Endothelial cell of umbilical vein (primary cell): ENCODE data around the gene GTF2A2. TPM values are rescaled to one million over a fixed set of nuclear protein-coding genes. Genes with fewer than 3 reads are reported as not detected.

Experiments
- BruUV-seq: library from RNA; stranded (reverse); fragments of 400-500 nt; replicated peaks from 2 replicates; lab custom pipeline; 2021; lab: Mats Ljungman, UMichigan
- CTCF ChIA-PET: fragments of 300-600, 350-600 bp; sonication (Branson Sonifier 250); formaldehyde crosslinking; loops from one replicate; lab custom pipeline; 2021; ENCODE audit warnings: antibody characterized with exemption, inconsistent platforms; lab: Charles Lee
- POLR2A ChIA-PET: fragments of 300-600, 350-600 bp; sonication (Branson Sonifier 250); formaldehyde crosslinking; loops from one replicate; lab custom pipeline; 2021; ENCODE audit warnings: antibody characterized with exemption, inconsistent platforms; lab: Charles Lee
- DNase-seq: peaks from one replicate; pipeline ENCODE4 v3.0.0-alpha.2; 2011; ENCODE audit warnings: low read depth, low spot score
- FAIRE-seq: peaks from 2 replicates; lab custom pipeline; 2011; peaks lifted over from hg19 to GRCh38; lab: Jason Lieb, UNC
- H2AFZ ChIP-seq: 2 replicates; pipeline ENCODE4 v1.6.0; 2012; ENCODE audit warnings: low read depth, low read length, control low read depth, inconsistent platforms
- H3K27ac ChIP-seq: 2 replicates; pipeline ENCODE4 v1.5.1; 2011; ENCODE audit warnings: low read depth, mild to moderate bottlenecking, control low read depth, low read length, moderate library complexity; ENCODE audit not compliant: insufficient read depth
- H3K27me3 ChIP-seq, 2 experiments: 2 replicates each; pipeline versions ENCODE4 v1.6.0 to v1.6.1; 2011; ENCODE audit warnings: low read length in 2 of 2, mixed read lengths in 1 of 2; ENCODE audit not compliant: control insufficient read depth in 2 of 2, insufficient read depth in 2 of 2
- H3K36me3 ChIP-seq, 2 experiments: 2 replicates in 1 of 2; 3 replicates in 1 of 2; pipeline ENCODE4 v1.5.1; 2011; ENCODE audit warnings: low read length in 2 of 2, mild to moderate bottlenecking in 1 of 2, moderate library complexity in 1 of 2; ENCODE audit not compliant: control insufficient read depth in 2 of 2, insufficient read depth in 2 of 2; ENCODE audit errors: extremely low read depth in 1 of 2
- H3K4me1 ChIP-seq: 3 replicates; pipeline ENCODE4 v1.5.1; 2011; ENCODE audit warnings: mild to moderate bottlenecking, low read length; ENCODE audit not compliant: control insufficient read depth, insufficient read depth; ENCODE audit errors: extremely low read depth
- H3K4me2 ChIP-seq: 2 replicates; pipeline ENCODE4 v1.6.1; 2011; ENCODE audit warnings: low read length, control low read depth, mixed read lengths; ENCODE audit not compliant: insufficient read depth
- H3K4me3 ChIP-seq, 3 experiments: fragments of 200-600 bp in 1 of 3; sonication (generic), shearing (Covaris generic) in 1 of 3; replicated peaks in 1 of 3; 2 replicates each; pipeline ENCODE4 v1.5.1; 2011 to 2016; ENCODE audit warnings: control low read depth in 3 of 3, low read length in 3 of 3, mild to moderate bottlenecking in 2 of 3, inconsistent platforms in 1 of 3, low read depth in 1 of 3, moderate library complexity in 1 of 3; ENCODE audit not compliant: insufficient read depth in 1 of 3
- H3K79me2 ChIP-seq: 2 replicates; pipeline ENCODE4 v1.6.0; 2012; ENCODE audit warnings: low read length, inconsistent platforms; ENCODE audit not compliant: control insufficient read depth, insufficient read depth
- H3K9ac ChIP-seq: replicated peaks from 2 replicates; pipeline ENCODE3; 2011; ENCODE audit warnings: low read length, control low read depth; ENCODE audit not compliant: insufficient read depth; ENCODE audit errors: extremely low read depth
- H3K9me1 ChIP-seq: replicated peaks from 3 replicates; pipeline ENCODE4 v1.6.0; 2011; ENCODE audit warnings: mild to moderate bottlenecking, low read length; ENCODE audit not compliant: control insufficient read depth, insufficient read depth; ENCODE audit errors: extremely low read depth
- H3K9me3 ChIP-seq: replicated peaks from 2 replicates; pipeline ENCODE4 v1.5.1; 2012; ENCODE audit warnings: low read length, inconsistent platforms; ENCODE audit not compliant: control insufficient read depth, insufficient read depth
- H4K20me1 ChIP-seq: replicated peaks from 2 replicates; pipeline ENCODE3; 2011; ENCODE audit warnings: mild to moderate bottlenecking, low read length; ENCODE audit not compliant: control insufficient read depth, insufficient read depth; ENCODE audit errors: extremely low read depth
- EZH2 ChIP-seq: IDR thresholded peaks from 2 replicates; pipeline ENCODE4 v1.6.1; 2012; ENCODE audit warnings: borderline replicate concordance, low read depth, mild to moderate bottlenecking, moderate library complexity, low read length, inconsistent platforms; ENCODE audit not compliant: severe bottlenecking
- GATA2 ChIP-seq: IDR thresholded peaks from 2 replicates; pipeline ENCODE4 v1.7.0; 2011; ENCODE audit warnings: low read depth, mild to moderate bottlenecking, moderate library complexity, mixed read lengths, low read length; ENCODE audit not compliant: insufficient read length, insufficient read depth
- JUN ChIP-seq: IDR thresholded peaks from 2 replicates; pipeline ENCODE4 v1.6.1; 2011; ENCODE audit warnings: borderline replicate concordance, low read depth; ENCODE audit not compliant: insufficient read length, insufficient read depth
- MYC ChIP-seq: IDR thresholded peaks from one replicate; pipeline ENCODE4 v1.6.1; 2011; ENCODE audit warnings: mild to moderate bottlenecking, low read depth, low read length
- POLR2A ChIP-seq: IDR thresholded peaks from 2 replicates; pipeline ENCODE4 v1.6.1; 2012; ENCODE audit warnings: low read depth, mild to moderate bottlenecking, control low read depth, low read length
- POLR2AphosphoS5 ChIP-seq: IDR thresholded peaks from 2 replicates; pipeline ENCODE4 v1.6.1; 2012; ENCODE audit warnings: low read depth, mild to moderate bottlenecking, control low read depth, low read length, moderate library complexity; ENCODE audit not compliant: insufficient read depth
- dilution Hi-C: fragments of 300-500 bp; cut with MboI; formaldehyde crosslinking; loops from one replicate; pipeline ENCODE4 v1.15.0; 2019; ENCODE audit warnings: low sequenced_read_pairs; ENCODE audit not compliant: extremely low pct_ligation_motif_present
- intact Hi-C: fragments of 100-400 bp; cut with micrococcal nuclease; formaldehyde crosslinking; loops from one replicate; pipeline ENCODE4 v1.10.0; 2022
- polyA plus RNA-seq, 4 experiments: library from polyadenylated mRNA; depleted of rRNA in 3 of 4; stranded (reverse) in 3 of 4; unstranded in 1 of 4; fragments of >200 nt; gene quantifications; 2 replicates each; pipeline versions ENCODE4 v1.2.1 to v1.2.3, GENCODE V29; 2011 to 2012; ENCODE audit warnings: missing spikeins in 1 of 4
- total RNA-seq: library from RNA; stranded (reverse); gene quantifications from 2 replicates; pipeline ENCODE4 v1.2.3, GENCODE V29; 2021
- TF ChIP-seq, protein P1 (sequence below): IDR thresholded peaks from 2 replicates; pipeline ENCODE4 v1.6.1; 2011; ENCODE audit not compliant: insufficient read depth, insufficient read length
- TF ChIP-seq, protein P2 (sequence below), 2 donors: IDR thresholded peaks; 1 replicate in 1 of 2; 2 replicates in 1 of 2; pipeline ENCODE4 v1.5.1; 2011; ENCODE audit warnings: low read length in 2 of 2, mild to moderate bottlenecking in 2 of 2, moderate library complexity in 2 of 2, control low read depth in 1 of 2, inconsistent platforms in 1 of 2, low read depth in 1 of 2; ENCODE audit not compliant: insufficient read depth in 1 of 2; ENCODE audit errors: extremely low read depth in 1 of 2

The GTF2A2 gene
- total and polyA plus RNA-seq, 2 donors (not counting 3 experiments of a cell fraction or from before 2014, with no cell fraction given): 67.9 to 128 TPM

DNA sequence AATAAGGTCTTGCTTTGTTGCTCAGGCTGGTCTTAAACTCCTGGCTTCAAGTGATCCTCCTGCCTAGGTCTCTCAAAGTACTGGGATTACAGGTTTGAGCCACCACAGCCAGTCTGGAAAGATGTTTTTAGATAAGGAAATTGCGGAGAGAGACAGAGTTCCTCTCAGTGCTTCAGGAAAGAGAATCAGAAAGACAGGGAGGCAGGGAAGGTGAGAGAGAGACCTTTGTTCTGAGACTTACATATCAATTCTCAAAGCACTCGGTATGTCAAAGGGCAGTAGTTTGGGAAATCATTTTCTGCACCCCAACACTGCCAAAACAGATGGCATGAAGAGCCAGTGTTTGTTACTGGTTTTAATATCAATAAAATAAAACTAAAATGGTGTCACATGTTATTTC is 58.9 kb downstream of the GTF2A2 start:
- H2AFZ ChIP-seq: no peak overlapping the region
- H3K36me3 ChIP-seq: no peaks in the 10 kb centered on the region
- intact Hi-C loops: no loop called here
- H3K9me1 ChIP-seq: no peaks in the 10 kb centered on the region
- no peaks in the 10 kb centered on the region for H3K4me1 ChIP-seq
- ChIA-PET POLR2A (no interaction called here), CTCF (interaction anchor here (0.7 kb wide), 1 partner anchor 13 kb away, joined by 3 read pairs; no protein-coding TSS in a partner anchor)
- H3K27me3 ChIP-seq: peaks cover 0 to 3% of the 10 kb centered on the region in 2 experiments
- no peak for DNase-seq
- no peaks in the 10 kb centered on the region for H4K20me1 ChIP-seq
- no peaks in the 10 kb centered on the region for H3K9me3 ChIP-seq
- no TSS peak for BruUV-seq
- no peaks in the 10 kb centered on the region for H3K79me2 ChIP-seq
- no peak for FAIRE-seq
- H3K9ac ChIP-seq: no peak overlapping the region
- H3K27ac ChIP-seq: no peak overlapping the region
- no peak overlapping the region for H3K4me3 ChIP-seq
- H3K4me2 ChIP-seq: no peak overlapping the region
- dilution Hi-C loops: no loop called here
- TF ChIP-seq GATA2 (no peak), POLR2AphosphoS5 (no peak), POLR2A (no peak), EZH2 (no peak)
- TF ChIP-seq, protein P1, sequence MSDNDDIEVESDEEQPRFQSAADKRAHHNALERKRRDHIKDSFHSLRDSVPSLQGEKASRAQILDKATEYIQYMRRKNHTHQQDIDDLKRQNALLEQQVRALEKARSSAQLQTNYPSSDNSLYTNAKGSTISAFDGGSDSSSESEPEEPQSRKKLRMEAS: no peak

DNA sequence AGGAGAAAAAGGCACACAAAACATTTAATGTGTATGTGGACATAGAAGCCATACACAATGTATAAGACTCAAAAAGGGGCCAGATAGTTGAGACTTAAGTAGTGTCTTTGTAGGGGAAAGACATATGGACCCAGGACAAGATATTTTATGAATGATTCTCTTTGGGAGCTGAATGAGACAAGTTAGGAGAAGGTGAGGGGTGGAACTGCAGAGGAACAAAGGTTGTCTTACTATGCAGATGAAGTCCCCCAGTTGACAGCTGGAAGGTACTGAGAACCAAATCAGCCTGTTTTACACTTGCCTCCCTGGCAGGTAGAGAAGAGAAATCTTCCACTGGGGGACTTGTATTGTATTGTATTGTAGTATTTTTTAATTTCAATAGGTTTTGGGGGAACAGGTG is 60.7 kb downstream of the GTF2A2 start:
- dilution Hi-C loops (no loop called here), intact Hi-C loops (no loop called here)
- FAIRE-seq (no peak), DNase-seq (no peak)
- Histone ChIP-seq H4K20me1 (no peaks in the 10 kb centered on the region), H3K9me3 (no peaks in the 10 kb centered on the region), H3K27ac (no peak overlapping the region), H3K9me1 (no peaks in the 10 kb centered on the region), H3K4me3 (no peak overlapping the region), H3K79me2 (no peaks in the 10 kb centered on the region), H3K36me3 (no peaks in the 10 kb centered on the region), H3K9ac (no peak overlapping the region), H3K27me3 (peaks cover 0 to 3% of the 10 kb centered on the region in 2 experiments), H3K4me1 (no peaks in the 10 kb centered on the region), H3K4me2 (no peak overlapping the region), H2AFZ (no peak overlapping the region)
- POLR2A ChIA-PET: no interaction called here
- CTCF ChIA-PET: interaction anchor here (1.6 kb wide), 1 partner anchor 67 kb away, joined by 3 read pairs; no protein-coding TSS in a partner anchor
- TF ChIP-seq MYC: no peak
- no peak for TF ChIP-seq JUN
- no peak for TF ChIP-seq POLR2A
- no peak for TF ChIP-seq POLR2AphosphoS5
- TF ChIP-seq, protein P2, sequence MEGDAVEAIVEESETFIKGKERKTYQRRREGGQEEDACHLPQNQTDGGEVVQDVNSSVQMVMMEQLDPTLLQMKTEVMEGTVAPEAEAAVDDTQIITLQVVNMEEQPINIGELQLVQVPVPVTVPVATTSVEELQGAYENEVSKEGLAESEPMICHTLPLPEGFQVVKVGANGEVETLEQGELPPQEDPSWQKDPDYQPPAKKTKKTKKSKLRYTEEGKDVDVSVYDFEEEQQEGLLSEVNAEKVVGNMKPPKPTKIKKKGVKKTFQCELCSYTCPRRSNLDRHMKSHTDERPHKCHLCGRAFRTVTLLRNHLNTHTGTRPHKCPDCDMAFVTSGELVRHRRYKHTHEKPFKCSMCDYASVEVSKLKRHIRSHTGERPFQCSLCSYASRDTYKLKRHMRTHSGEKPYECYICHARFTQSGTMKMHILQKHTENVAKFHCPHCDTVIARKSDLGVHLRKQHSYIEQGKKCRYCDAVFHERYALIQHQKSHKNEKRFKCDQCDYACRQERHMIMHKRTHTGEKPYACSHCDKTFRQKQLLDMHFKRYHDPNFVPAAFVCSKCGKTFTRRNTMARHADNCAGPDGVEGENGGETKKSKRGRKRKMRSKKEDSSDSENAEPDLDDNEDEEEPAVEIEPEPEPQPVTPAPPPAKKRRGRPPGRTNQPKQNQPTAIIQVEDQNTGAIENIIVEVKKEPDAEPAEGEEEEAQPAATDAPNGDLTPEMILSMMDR (IDR thresholded peaks at IDR 0.05; ENCODE audit: extremely low read depth in 1 of 2, insufficient read depth in 1 of 2, low read depth in 1 of 2, low read length in 2 of 2): no peak
- BruUV-seq: no TSS peak
